PFSK-1 (cell line): Measurements from ENCODE around the gene SCRT2.

Experiments
- FOXP2 ChIP-seq: optimal IDR thresholded peaks from 2 replicates; pipeline ENCODE3; 2011; ENCODE audit warnings: borderline replicate concordance, control low read depth, inconsistent platforms; ENCODE audit not compliant: insufficient read depth; ENCODE audit errors: extremely low read length, extremely low read depth
- POLR2AphosphoS5 ChIP-seq: IDR thresholded peaks from 2 replicates; pipeline ENCODE4 v1.6.1; 2012; ENCODE audit warnings: low read depth, mild to moderate bottlenecking, control low read depth, low read length, moderate library complexity
- REST ChIP-seq, 2 experiments: IDR thresholded peaks; 2 replicates each; pipeline versions ENCODE4 v1.6.1 to v1.8.0; 2011 to 2012; ENCODE audit warnings: low read depth in 2 of 2, low read length in 2 of 2, control low read depth in 1 of 2, inconsistent platforms in 1 of 2, mild to moderate bottlenecking in 1 of 2, moderate library complexity in 1 of 2; ENCODE audit not compliant: insufficient read depth in 1 of 2
- SIN3A ChIP-seq: IDR thresholded peaks from 2 replicates; pipeline ENCODE4 v1.6.1; 2012; ENCODE audit warnings: mild to moderate bottlenecking, low read length, moderate library complexity, borderline replicate concordance; ENCODE audit not compliant: insufficient read depth
- TAF1 ChIP-seq: IDR thresholded peaks from 2 replicates; pipeline ENCODE4 v1.6.1; 2012; ENCODE audit warnings: low read length, control low read depth, borderline replicate concordance; ENCODE audit not compliant: insufficient read depth

SCRT2 gene

GRCh38 chr20:653110-653589 lies 22.5 kb downstream of the SCRT2 start, which contains the start of gene SRXN1:
TSS of gene SRXN1 (minus strand) at chr20:653200. CDS start at chr20:653185, 15 bp downstream.
- TF ChIP-seq FOXP2 (peak; percentile 61), SIN3A (no peak), REST (IDR thresholded peaks at IDR 0.05; ENCODE audit: insufficient read depth in 1 of 2, low read depth in 2 of 2, low read length in 2 of 2) (no peak; a peak in 1 of 4 replicates), POLR2AphosphoS5 (no peak), TAF1 (peak; percentile 43; the same call in 1 of the 2 replicates)

- TF ChIP-seq FOXP2: no peak
- TF ChIP-seq REST (IDR thresholded peaks at IDR 0.05; ENCODE audit: insufficient read depth in 1 of 2, low read depth in 2 of 2, low read length in 2 of 2): no peak
- TF ChIP-seq POLR2AphosphoS5: no peak
- no peak for TF ChIP-seq TAF1
- no peak for TF ChIP-seq SIN3A
These were observed 22.9 kb downstream of the SCRT2 start for GRCh38 chr20:652615-653109.

- TF ChIP-seq POLR2AphosphoS5 (no peak), TAF1 (no peak), SIN3A (no peak), FOXP2 (no peak), REST (IDR thresholded peaks at IDR 0.05; ENCODE audit: insufficient read depth in 1 of 2, low read depth in 2 of 2, low read length in 2 of 2) (no peak)
These were observed 23.6 kb downstream of the SCRT2 start for GRCh38 chr20:651713-652614.

- TF ChIP-seq SIN3A (no peak), REST (IDR thresholded peaks at IDR 0.05; ENCODE audit: insufficient read depth in 1 of 2, low read depth in 2 of 2, low read length in 2 of 2) (no peak), TAF1 (no peak), POLR2AphosphoS5 (no peak), FOXP2 (no peak)
These were observed 24.6 kb downstream of the SCRT2 start for GRCh38 chr20:650954-651353.
